NCI-H345 (cell line): ENCODE data around the gene TTLL11.

Experiments used
- DNase-seq: peaks from one replicate; lab custom pipeline; 2025; lab: John Stamatoyannopoulos, UW

TTLL11 gene

GRCh38 chr9:121938621-121939020 is 154.5 kb downstream of the TTLL11 start:
- no peak for DNase-seq

DNA sequence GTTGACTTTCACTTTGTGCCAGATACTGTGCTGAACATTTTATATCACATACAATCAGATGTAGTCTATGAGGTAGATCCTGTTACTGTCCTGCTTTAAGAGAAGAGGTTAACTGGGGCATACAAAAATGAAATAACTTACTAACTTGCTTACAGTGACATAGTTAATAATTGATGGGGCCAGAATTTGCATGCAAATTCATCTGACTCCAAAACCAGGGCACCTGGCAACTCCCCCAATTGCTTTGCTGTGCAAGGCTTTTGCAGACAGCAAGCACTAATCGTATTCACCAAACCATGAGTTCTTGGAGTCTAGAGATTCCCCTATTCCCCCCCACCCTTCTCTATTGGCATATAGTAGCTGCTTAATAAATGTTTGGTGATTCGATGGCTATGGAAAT is 155.9 kb downstream of the TTLL11 start:
- no peak for DNase-seq

GRCh38 chr9:121935739-121936138 is 157.4 kb downstream of the TTLL11 start:
- peak; percentile 72 for DNase-seq

DNA sequence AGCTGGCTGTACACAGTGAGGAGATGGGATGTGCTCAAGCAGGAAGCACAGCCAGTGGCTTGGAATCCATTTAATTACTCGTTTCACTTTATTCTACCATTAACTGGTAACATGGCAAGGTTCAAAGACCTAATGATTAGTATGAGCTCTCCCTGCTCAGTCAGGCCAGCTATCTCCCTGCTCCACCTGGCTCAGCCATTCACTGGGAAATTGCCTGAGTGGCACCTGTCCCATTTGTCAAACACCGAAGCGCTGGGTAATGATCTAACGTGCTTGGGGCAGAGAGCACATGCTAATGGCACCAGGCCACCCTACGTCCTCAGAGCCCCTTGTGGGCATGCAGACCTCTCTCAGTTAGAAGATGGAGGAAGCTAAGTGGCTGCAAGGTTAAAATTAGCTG is 162.2 kb downstream of the TTLL11 start:
- no peak for DNase-seq

GRCh38 chr9:121929893-121930875 is 162.9 kb downstream of the TTLL11 start:
- no peak for DNase-seq

- no peak for DNase-seq
These were observed 165.5 kb downstream of the TTLL11 start for GRCh38 chr9:121927636-121928035.

GRCh38 chr9:121927081-121927480 is 166.0 kb downstream of the TTLL11 start:
- no peak for DNase-seq

DNA sequence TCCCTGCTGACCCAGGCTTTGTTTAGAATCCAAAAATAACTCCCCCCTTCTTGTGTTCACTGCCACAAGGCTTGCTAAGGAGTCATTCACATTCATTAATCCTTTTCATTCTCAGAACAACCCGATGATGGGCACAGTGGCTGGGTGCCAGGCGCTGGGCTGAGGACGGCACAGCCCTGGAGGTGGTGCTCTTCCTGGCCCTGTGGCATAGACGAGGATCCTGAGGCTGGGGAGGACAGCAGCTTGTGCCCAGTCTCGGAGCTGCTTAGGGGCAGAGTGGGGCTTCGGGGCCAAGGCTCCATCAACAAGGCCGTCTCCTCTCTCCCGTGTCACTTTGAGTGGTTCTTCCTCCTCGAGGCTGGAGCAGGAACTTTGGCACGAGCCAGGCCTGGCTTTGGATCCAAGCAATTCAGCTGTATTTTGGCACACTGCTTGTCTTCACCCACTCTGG is 166.7 kb downstream of the TTLL11 start:
- no peak for DNase-seq

DNA sequence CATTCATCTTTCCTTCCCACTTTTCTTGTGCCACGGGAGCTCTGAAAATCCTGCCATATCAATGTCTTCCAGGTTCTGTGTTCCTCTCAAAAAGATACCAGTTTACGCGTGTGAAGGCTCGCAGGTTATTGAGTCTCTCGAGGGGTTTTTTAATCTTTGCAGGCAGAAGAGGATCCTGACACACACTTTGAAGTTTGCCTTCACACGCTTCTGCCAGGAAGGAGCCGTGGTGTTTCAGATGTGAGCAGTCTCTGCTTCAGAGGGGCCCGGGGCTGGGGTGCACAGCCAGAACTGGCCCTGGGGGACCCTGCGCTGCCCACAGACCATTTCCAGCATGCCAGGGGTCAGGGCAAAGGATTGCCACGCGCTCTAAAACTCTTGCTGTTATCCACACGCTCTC is 167.2 kb downstream of the TTLL11 start:
- no peak for DNase-seq

- DNase-seq = no peak
These were observed 168.4 kb downstream of the TTLL11 start for GRCh38 chr9:121924700-121925099.

- DNase-seq = no peak
These were observed 171.7 kb downstream of the TTLL11 start for GRCh38 chr9:121921444-121921843.

GRCh38 chr9:121917375-121918335 is 175.5 kb downstream of the TTLL11 start:
- no peak for DNase-seq

GRCh38 chr9:121915304-121915625 is 177.8 kb downstream of the TTLL11 start:
- DNase-seq = no peak

- peak; percentile 24 for DNase-seq
These were observed 178.4 kb downstream of the TTLL11 start for GRCh38 chr9:121914604-121915303.

GRCh38 chr9:121914017-121914595 is 179.0 kb downstream of the TTLL11 start:
- DNase-seq = no peak

GRCh38 chr9:121912812-121913627 is 180.1 kb downstream of the TTLL11 start:
- no peak for DNase-seq

DNA sequence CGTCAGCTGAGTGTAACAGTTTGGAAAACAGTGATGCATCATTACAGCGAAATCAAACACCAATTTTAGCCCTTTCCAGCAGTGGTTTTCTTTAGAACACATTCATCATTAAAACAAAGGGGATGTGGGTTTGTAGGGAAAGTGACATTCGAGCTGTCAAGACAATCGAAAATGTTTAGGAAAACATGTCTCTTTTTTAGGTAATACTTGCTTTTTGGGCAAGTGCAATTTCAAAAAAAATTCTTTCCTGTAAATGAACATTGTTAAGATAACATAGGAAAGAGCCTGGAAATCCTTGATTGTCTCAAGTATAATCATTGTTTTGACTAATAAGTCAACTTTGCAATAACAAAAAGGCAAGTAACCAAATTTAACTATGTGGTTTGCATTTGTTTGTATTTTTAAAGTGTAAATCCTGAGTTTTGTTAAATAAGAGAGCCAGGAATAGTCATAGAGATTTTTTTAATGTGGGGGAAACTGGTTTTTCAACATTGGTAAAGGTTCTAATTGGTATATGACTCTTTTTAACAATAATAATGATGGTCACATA is 182.5 kb downstream of the TTLL11 start:
- no peak for DNase-seq

DNA sequence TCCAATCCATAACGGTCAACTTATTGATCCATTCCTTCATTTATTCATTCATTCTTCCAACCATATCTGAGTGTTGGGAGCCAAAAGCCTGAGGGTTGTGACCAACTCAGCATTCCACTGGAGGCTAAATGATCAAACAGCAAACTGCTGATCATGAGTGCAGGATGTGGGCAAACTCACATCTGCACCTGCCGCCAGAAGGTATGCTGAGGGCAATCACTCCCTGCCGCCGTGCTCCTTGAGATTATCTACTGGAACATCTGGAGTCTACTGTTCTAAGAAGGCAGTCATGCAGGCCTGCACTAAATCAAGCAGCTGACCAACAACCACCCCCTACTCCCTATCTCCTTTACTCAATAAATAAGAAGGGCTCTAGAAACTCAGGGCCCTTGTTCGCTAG is 184.0 kb downstream of the TTLL11 start:
- DNase-seq = no peak

DNA sequence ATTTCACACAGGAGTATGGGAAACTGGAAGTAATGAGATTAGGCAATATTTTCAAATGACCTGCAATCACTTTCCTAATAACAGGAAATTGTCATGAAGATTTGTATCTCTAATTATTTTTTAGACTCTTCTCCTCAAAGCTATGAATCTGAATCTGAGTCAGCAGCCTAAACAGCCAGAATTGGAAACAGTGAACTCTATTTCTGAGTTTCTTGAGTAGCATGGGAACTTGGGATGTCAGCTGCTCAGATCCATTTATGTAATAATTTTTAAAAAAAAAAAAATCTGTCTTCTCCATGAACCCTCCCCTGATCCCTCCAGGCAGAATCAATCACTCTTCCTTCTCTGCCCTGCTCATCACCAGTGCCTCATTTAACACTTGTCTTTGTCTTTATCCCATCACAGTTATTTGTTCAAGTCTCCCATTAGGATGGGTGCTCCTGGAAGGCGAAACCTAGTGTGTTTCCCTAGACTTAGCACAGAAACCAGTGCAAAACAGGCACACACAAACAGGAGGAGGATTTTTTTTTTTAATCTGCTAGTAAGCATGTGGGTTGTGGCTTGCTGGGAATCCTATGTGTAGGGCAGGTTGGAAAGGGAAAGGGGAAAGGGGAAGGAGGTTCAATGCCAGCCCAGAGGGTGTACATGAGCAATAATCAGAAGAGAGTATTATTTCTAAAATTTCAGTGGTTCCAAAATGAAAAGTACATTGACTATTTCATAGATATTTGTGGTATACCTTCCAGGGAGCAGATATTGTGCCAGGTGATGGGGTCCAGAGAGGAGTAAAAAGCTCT is 186.8 kb downstream of the TTLL11 start:
- DNase-seq = no peak
